Thyroid gland (tissue), 4 donors: ENCODE data around the gene C2orf81. TPM values are rescaled to one million over a fixed set of nuclear protein-coding genes. Genes with fewer than 3 reads are reported as not detected.

Source experiments
- DNase-seq, 2 donors: peaks; one replicate each; pipeline ENCODE4 v3.0.0-alpha.2; 2019
- H3K27ac ChIP-seq, 3 donors: fragments of 200-600 bp; sonication (generic); 1 replicate in 2 of 3; 2 replicates in 1 of 3; pipeline ENCODE4 v1.5.1; 2016 to 2019; ENCODE audit warnings: mild to moderate bottlenecking in 1 of 3, moderate library complexity in 1 of 3
- H3K27me3 ChIP-seq: fragments of 200-600 bp; sonication (generic); one replicate; pipeline ENCODE4 v1.5.1; 2019
- H3K36me3 ChIP-seq, 2 donors: fragments of 200-600 bp; sonication (generic); one replicate each; pipeline ENCODE4 v1.5.1; 2016 to 2019
- H3K4me1 ChIP-seq, 2 donors: fragments of 200-600 bp; sonication (generic); one replicate each; pipeline ENCODE4 v1.5.1; 2017 to 2019
- H3K4me3 ChIP-seq, 3 donors: fragments of 200-600 bp; sonication (generic); replicated peaks in 1 of 3; 1 replicate in 2 of 3; 2 replicates in 1 of 3; pipeline ENCODE4 v1.5.1; 2016; ENCODE audit warnings: mild to moderate bottlenecking in 1 of 3
- H3K9me3 ChIP-seq: fragments of 200-600 bp; sonication (generic); one replicate; pipeline ENCODE4 v1.5.1; 2017
- CTCF ChIP-seq, 6 experiments: fragments of 200-600 bp in 3 of 6; fragments of 450-650 bp in 3 of 6; sonication (generic) in 3 of 6; IDR thresholded peaks; one replicate each; pipeline ENCODE4 v1.5.1; 2016 to 2019; ENCODE audit warnings: antibody characterized with exemption in 6 of 6, mild to moderate bottlenecking in 2 of 6, inconsistent platforms in 1 of 6, moderate library complexity in 1 of 6
- POLR2A ChIP-seq, 2 donors: fragments of 450-650 bp; IDR thresholded peaks; one replicate each; pipeline ENCODE4 v1.6.1; 2017; ENCODE audit warnings: antibody characterized with exemption in 2 of 2, mild to moderate bottlenecking in 2 of 2, moderate library complexity in 1 of 2
- WGBS, 2 donors: methylation state at CpG; one replicate each; pipeline ENCODE4 v1.1.5; 2017; 5-methylcytosine and 5-hydroxymethylcytosine counted together
- intact Hi-C: fragments of 100-400 bp; cut with DNase I; formaldehyde crosslinking; loops from one replicate; pipeline ENCODE4 v1.15.1; 2023
- total RNA-seq, 4 donors: library from RNA; depleted of rRNA; stranded (reverse); fragments of >200 nt; gene quantifications; one replicate each; pipeline ENCODE4 v1.2.3, GENCODE V29; 2016

Gene C2orf81
- total RNA-seq, 4 donors from 2014 or later = 2.3 to 3.4 (median 3.1) TPM

GRCh38 chr2:74379851-74380789 lies 41.3 kb downstream of the C2orf81 start, which contains the start of gene DCTN1:
TSS of gene DCTN1 (minus strand) at chr2:74380311. CDS start at chr2:74380037, 274 bp downstream.
- no peak within 1 kb of the TSS for H3K27ac ChIP-seq
- H3K4me3 ChIP-seq = peak within 1 kb of the TSS in 1 of 3 donors; percentile 18
- peaks cover 19 to 32% of the 10 kb centered on the region in 2 donors for H3K4me1 ChIP-seq
- TF ChIP-seq CTCF (IDR thresholded peaks at IDR 0.05) = no peak
- no peak for TF ChIP-seq POLR2A (IDR thresholded peaks at IDR 0.05)
- intact Hi-C loops = no loop called here
- peaks cover 7 to 13% of the 10 kb centered on the region in 2 donors for H3K36me3 ChIP-seq
- peak; percentile 38 to 42 for DNase-seq
- no peaks in the 10 kb centered on the region for H3K9me3 ChIP-seq
- 25 to 27% methylated on average over 8 to 14 of the region's 14 CpGs for WGBS, 2 donors
- H3K27me3 ChIP-seq = no peaks in the 10 kb centered on the region

- Histone ChIP-seq H3K36me3 (peaks cover 7 to 13% of the 10 kb centered on the region in 2 donors), H3K4me3 (no peak overlapping the region), H3K9me3 (no peaks in the 10 kb centered on the region), H3K27me3 (no peaks in the 10 kb centered on the region), H3K4me1 (peaks cover 13 to 35% of the 10 kb centered on the region in 2 donors), H3K27ac (no peak overlapping the region)
- no peak for DNase-seq
- intact Hi-C loops = no loop called here
- TF ChIP-seq CTCF (IDR thresholded peaks at IDR 0.05) = no peak
- WGBS, 2 donors = 92 to 94% methylated on average over 10 of the region's 10 CpGs
These were observed 43.4 kb downstream of the C2orf81 start for GRCh38 chr2:74378007-74378406.

GRCh38 chr2:74375838-74376237 lies 45.6 kb downstream of the C2orf81 start:
- intact Hi-C loops = no loop called here
- Histone ChIP-seq H3K4me3 (no peak overlapping the region), H3K9me3 (no peaks in the 10 kb centered on the region), H3K27ac (no peak overlapping the region), H3K4me1 (peaks cover 13 to 32% of the 10 kb centered on the region in 2 donors), H3K36me3 (peaks cover 11 to 16% of the 10 kb centered on the region in 2 donors), H3K27me3 (no peaks in the 10 kb centered on the region)
- TF ChIP-seq POLR2A (IDR thresholded peaks at IDR 0.05) (no peak), CTCF (IDR thresholded peaks at IDR 0.05) (no peak)
- DNase-seq = no peak
- WGBS, 2 donors = 90 to 93% methylated on average over 2 of the region's 2 CpGs

GRCh38 chr2:74374509-74375205 lies 46.8 kb downstream of the C2orf81 start:
- no peaks in the 10 kb centered on the region for H3K27me3 ChIP-seq
- intact Hi-C loops = no loop called here
- peaks cover 1 to 20% of the 10 kb centered on the region in 2 donors for H3K4me1 ChIP-seq
- DNase-seq = peak; percentile 71 to 82
- H3K9me3 ChIP-seq = no peaks in the 10 kb centered on the region
- no peak overlapping the region for H3K4me3 ChIP-seq
- TF ChIP-seq CTCF (IDR thresholded peaks at IDR 0.05) = no peak
- no peak for TF ChIP-seq POLR2A (IDR thresholded peaks at IDR 0.05)
- no peak overlapping the region for H3K27ac ChIP-seq
- H3K36me3 ChIP-seq = peaks cover 23 to 28% of the 10 kb centered on the region in 2 donors
- WGBS, 2 donors = 33 to 54% methylated on average over 13 to 18 of the region's 19 CpGs
